Stimulated activated CD8-positive, alpha-beta memory T cell treated with anti-CD3 and anti-CD28 coated beads, Interleukin-4, amount 100 ng/mL, for 1 hour (primary cell): Measurements from ENCODE around the gene HPX.
"Not testable (repeated sequence)": the region's sequence is repeated elsewhere in the genome, so short reads cannot be mapped to it uniquely, and the experiment has no call there.

Source experiments
- DNase-seq, 2 donors: peaks; one replicate each; pipeline ENCODE4 v3.0.0-alpha.2; 2020; ENCODE audit warnings: low read depth in 2 of 2, low spot score in 1 of 2

HPX gene

GRCh38 chr11:6392251-6392650, 48.5 kb downstream of the HPX start:
- not testable (repeated sequence) for DNase-seq

- DNase-seq: no peak
Measured at GRCh38 chr11:6391537-6392134, 49.2 kb downstream of the HPX start.

- DNase-seq: no peak
Measured at GRCh38 chr11:6390718-6391469, 49.9 kb downstream of the HPX start.

DNA sequence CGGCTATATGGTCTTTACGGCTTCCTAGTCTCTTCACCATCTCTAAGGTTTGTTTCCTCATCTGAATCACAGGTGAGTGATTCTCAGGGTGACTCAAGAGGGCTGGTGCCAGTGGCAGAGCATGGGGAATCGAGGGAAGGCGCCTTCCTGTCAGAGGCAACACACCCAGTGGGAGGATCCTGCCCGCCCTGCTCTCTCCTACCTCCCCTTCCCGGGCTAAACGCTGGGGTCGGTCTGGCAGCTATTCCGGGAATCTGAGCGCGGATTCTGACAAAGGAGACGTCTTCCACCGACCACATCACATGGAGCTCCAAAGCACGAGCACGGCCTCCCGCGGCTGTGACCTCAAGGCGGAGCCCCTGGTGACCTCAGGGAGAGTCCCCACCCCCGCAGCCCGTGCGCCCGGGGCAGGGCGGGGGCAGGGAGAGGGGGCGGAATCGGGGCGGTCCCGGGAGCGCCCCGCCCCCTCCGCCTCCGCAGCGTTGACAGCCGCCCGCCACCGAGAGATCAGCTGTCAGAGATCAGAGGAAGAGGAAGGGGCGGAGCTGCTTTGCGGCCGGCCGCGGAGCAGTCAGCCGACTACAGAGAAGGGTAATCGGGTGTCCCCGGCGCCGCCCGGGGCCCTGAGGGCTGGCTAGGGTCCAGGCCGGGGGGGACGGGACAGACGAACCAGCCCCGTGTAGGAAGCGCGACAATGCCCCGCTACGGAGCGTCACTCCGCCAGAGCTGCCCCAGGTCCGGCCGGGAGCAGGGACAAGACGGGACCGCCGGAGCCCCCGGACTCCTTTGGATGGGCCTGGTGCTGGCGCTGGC, 50.7 kb downstream of the HPX start, which contains the start of gene SMPD1:
SMPD1 (plus strand) TSS at position 570 of the 813 bp plus-strand sequence; CDS start at position 695, 125 bp downstream.
- DNase-seq: peak; percentile 86 to 87

DNA sequence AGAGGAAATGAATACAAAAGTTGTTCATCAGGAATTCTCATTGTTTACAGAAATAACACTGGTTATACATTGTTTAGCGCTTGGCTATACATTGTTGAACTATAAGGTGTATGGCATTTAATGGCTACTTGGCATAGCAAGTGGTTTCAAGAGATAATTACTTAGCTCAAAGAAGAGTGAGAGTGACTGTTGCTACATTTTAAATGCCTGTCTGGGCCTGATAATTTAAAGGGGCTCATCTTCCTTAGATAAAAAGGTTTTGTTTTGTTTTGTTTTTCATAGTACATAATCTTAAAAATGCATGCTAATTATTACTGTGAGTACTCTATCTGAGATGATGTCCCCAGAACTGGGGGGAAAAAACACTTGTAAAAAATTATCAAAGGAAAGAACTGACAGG, 52.0 kb downstream of the HPX start:
- no peak for DNase-seq

DNA sequence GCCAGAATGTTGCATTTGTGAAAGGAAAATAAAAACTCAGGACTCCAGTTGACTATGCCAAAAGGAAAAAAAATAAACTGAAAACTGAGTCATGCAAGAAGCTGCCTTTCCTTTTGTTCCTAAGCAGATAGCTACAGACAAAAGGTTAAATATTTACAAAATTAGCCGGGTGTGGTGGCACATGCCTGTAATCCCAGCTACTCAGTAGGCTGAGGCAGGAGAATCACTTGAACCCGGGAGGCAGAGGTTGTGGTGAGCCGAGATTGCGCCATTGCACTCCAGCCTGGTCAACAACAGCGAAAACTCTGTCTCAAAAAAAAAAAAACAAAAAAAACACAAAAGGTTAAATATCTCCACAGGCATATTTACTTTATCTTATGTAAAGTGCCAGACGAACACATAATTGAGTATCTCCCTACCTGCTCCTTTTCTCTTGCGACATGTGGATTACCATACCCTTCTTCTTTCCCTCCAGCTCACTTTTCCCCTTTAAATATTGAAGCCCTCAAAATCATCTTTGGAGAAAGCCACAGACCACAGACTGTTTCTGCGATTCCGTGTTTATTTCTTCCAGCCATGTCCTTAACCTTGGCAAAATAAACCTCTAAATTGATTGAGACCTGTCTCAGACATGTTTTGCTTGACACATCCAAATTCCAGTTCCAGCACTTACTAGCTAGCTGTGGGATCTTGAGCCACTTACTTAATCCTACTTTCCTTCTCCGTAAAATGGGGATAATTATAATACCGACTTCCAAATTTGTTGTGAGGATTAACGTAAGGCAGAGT, 52.8 kb downstream of the HPX start:
- DNase-seq: no peak

DNA sequence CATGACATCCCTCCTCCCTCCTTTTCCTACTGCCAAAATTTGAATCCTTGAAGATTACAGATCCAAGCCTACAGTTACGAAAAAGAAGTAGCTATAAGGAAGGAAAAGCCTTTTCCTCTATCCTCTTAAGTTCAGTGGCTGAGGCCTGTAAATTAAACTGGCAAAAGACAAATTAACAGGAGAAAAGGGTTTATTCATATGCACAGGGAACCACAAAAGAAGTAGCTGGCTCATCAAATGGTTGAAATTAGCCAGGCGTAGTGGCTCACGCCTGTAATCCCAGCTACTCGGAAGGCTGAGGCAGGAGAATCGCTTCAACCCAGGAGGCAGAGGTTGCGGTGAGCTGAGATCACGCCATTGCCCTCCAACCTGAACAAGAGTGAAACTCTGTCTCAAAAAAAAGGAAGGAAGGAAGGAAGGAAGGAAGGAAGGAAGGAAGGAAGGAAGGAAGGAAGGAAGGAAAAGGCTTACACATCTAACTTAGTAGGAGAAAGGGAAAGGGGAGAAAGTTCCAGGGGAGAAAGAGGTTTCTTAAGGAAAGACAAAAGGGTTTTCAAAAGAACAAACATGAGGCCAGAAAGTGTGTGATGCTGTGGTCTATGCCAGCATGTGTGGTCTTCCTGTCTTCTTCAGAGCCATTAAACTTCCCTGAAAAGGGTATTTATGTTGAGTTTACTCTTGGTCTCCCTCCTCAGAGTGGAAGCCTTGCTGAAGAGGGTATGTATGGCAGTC, 55.6 kb downstream of the HPX start:
- DNase-seq: no peak
